GM19238 (cell line): ENCODE measurements around the gene ACSM4.
A peak's percentile ranks its signal among the peaks of the same experiment; 100 is the strongest.
"Not testable (repeated sequence)": the region's sequence is repeated elsewhere in the genome, so short reads cannot be mapped to it uniquely, and the experiment has no call there.

ENCODE experiments used
- DNase-seq: peaks from one replicate; pipeline ENCODE4 v3.0.0; 2011; ENCODE audit warnings: low spot score; ENCODE audit not compliant: insufficient read length

Gene ACSM4

DNA sequence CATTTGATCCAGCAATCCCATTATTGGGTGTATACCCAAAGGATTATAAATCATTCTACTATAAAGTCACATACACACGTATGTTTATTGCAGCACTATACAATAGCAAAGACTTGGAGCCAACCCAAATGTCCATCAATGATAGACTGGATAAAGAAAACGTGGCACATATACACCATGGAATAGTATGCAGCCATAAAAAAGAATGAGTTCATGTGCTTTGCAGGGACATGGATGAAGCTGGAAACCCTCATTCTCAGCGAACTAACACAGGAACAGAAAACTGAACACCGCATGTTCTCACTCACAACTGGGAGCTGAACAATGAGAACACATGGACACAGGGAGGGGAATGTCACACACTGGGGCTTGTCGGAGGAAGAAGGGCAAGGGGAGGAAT, 33.9 kb downstream of the ACSM4 start:
- DNase-seq: not testable (repeated sequence)

GRCh38 chr12:7339675-7340074, 35.8 kb downstream of the ACSM4 start:
- DNase-seq: no peak

GRCh38 chr12:7344833-7345606, 41.1 kb downstream of the ACSM4 start:
- DNase-seq: no peak

- no peak for DNase-seq
These were observed 42.8 kb downstream of the ACSM4 start for GRCh38 chr12:7346551-7347225.

GRCh38 chr12:7349418-7349817, 45.5 kb downstream of the ACSM4 start:
- no peak for DNase-seq

DNA sequence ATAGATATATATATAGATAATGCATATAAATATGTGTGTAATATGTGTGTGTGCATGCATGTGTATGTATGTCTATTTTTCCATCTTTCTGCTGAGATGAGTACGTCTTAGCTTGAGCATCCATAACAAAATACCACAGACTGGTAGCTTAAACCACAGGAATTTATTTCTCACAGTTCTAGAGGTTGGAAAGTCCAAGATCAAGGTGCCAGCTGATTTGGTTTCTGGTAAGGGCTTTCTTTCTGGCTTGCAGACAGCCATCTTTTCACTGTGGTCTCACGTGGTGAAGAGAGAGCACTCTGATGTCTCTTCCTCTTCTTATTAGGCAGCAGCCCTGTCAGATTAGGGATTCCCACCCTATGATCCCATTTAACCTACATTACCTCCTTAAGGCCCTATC, 47.3 kb downstream of the ACSM4 start:
- no peak for DNase-seq

DNA sequence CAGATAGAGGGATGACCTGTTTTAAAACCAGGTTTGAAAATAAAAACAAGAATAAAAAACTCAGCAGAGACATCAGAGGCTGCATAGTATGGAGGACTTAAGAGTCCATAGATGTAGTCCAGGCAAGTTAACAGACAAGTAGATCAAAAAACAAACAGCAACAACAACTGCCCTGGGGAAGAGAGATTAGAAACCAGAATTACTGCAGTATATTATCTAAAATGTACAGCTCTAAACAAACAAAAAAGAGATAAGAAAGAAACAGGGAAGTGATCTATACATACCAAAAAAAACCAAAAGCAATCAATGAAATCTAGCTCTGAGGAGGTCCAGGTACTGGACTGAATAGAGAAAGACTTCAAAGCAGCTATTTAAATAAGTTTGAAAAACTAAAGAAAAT, 48.8 kb downstream of the ACSM4 start:
- DNase-seq: no peak

DNA sequence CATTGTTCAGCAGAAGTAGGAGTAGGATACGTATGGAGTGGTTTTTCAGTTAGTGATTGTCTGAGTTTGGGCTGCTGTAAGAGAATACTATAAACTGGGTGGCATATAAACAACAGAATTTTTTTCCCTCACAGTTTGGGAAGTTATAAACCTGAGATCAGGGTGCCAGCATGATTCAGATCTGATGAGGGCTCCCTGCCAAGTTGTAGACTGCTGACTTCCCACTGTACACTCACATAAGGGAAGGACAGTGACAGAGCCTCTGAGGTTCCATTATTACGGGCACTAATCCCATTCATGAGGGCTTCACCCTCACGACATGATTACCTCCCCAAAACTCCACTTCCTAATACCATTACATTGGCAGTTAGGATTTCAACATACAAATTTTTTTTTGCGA, 50.7 kb downstream of the ACSM4 start:
- no peak for DNase-seq

DNA sequence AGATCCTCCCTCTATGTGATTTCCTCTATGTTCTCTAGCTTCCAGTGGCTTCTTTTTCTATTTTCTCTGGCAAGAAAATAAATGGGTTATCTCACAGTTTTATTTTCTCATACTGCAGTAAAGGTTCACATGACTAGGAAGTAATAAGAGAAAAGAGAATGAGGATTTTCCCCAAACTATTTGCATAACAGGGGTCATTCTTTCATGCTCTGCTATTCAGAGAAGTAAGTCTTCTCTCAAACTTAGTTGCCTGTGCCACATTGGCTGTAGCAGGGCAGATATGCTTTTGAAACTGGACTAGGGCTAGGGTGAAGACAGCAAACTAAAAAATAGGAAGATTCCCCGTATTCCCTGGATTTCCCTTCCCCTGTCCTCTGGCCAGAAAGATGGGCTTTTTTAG, 57.4 kb downstream of the ACSM4 start:
- DNase-seq: no peak

DNA sequence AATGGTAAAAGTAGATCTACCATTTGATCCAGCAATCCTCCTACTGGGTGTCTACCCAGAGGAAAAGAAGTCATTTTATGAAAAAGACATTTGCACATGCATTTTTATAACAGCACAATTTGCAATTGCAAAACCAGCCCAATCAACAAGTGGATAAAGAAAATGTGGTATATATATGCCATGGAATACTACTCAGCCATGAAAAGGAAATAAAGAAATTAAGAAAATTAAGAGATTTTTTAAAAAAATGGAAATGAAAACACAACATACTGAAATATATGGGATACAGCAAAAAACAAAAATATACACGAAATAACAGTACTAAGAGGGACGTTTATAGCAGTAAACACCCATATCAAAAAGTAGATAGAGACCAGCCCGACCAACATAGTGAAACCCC, 58.9 kb downstream of the ACSM4 start:
- no peak for DNase-seq

GRCh38 chr12:7369274-7369729, 65.4 kb downstream of the ACSM4 start:
- peak; percentile 2 for DNase-seq

- DNase-seq: no peak
These were observed 69.4 kb downstream of the ACSM4 start for GRCh38 chr12:7373226-7373625.

GRCh38 chr12:7374423-7375144, 70.7 kb downstream of the ACSM4 start:
- DNase-seq: no peak

GRCh38 chr12:7375145-7375543, 71.3 kb downstream of the ACSM4 start:
- DNase-seq: no peak

DNA sequence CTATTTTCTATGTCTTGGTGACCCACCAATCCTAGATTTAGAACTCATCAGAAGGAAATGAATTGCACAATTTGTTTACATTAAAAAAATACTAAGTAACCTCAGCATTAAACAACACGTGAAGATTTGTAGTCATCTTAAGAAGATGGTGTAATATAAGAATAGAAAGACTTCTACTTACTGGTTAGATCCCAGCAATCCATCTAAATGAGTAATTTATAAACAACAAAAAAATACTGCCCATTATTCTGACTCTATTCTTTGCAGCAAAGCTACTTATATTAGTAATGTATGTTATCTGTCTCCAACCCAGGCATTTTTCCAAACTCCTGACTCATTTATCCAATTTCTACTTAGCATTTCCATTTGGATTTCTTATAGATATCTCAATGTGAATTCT, 72.3 kb downstream of the ACSM4 start:
- no peak for DNase-seq
